K562 treated with DMSO at 1 percent for 4 hours (cell line): ENCODE results near the gene SPATA19. TPM values are rescaled to one million over a fixed set of nuclear protein-coding genes. Genes with fewer than 3 reads are reported as not detected.

Experiments used
- total RNA-seq: library from RNA; unstranded; fragments of 300-600 nt; gene quantifications from 2 replicates; pipeline ENCODE4 v1.2.3, GENCODE V29; 2022; ENCODE audit not compliant: insufficient read depth

SPATA19 gene, protein sequence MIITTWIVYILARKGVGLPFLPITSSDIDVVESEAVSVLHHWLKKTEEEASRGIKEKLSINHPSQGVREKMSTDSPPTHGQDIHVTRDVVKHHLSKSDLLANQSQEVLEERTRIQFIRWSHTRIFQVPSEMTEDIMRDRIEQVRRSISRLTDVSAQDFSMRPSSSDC
- total RNA-seq: not detected in 2 replicates

DNA sequence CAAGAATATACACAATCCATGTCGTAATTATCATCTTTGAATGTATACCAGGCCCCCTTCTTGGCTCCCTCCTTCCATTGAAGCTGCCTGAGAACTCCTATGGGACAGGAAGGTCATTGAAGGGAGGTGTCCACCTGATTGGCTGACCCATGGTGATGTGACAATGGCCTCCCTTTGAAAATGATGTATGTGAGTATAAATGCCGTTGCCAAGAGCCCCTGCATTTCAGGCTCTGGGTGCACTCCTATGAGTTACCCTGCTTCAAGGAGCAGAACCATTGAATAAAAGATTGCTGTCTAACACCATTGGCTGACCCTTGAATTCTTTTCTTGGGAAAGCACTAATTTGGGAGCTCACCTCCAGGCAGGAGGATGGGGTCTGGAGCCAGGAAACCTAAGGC lies at the start of gene SPATA19:
Gene SPATA19, minus strand, starts transcription at position 101 of the 400 bp plus-strand sequence. Its CDS starts 67 bp downstream, at position 34.

Other genes starting within 250 kb of the SPATA19 start
- not detected in 2 replicates for gene IGSF9B, start 111.5 kb upstream of the SPATA19 start, total RNA-seq
- 0.28 and 0.50 TPM in 2 replicates for gene JAM3, start 223.6 kb upstream of the SPATA19 start, total RNA-seq